ENCODE measurements around the gene INTS6. TPM values are rescaled to one million over a fixed set of nuclear protein-coding genes. Genes with fewer than 3 reads are reported as not detected.

The INTS6 gene
- total and polyA plus RNA-seq, 2 experiments from 2014 or later = 18.2 to 59.4 TPM

DNA sequence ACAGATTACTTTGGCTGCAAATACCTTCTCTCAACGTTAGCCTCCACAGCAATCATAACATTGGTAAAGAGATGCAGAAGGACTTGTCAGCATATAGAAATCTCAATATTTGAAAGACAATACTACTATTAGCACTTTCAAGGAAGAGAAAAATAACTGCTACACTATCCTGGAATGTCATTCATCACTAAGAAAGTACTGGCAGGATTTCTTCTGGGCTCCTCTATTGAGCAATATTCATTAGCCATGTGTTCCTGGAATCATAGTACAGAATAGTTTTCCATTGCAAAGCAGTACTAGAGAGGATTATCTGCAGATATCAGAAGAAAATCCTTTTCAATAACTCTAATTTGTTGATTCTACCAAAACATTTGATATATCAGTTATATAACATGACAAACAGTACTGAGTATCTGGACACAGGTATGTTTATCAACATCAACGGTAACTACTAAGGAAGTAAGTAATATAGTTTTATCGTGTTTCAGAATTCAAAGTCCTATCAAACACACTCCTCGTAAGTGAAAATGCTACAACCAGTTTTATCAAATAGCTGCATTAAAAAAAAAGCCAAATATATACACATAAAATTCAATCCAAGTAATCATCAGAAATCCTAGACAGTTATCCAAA is 27.3 kb downstream of the INTS6 start:
- Histone ChIP-seq H3K4me1 (ENCODE audit: insufficient read depth) (peaks cover 23% of the 10 kb centered on the region), H3K36me3 (ENCODE audit: low read depth) (peaks cover 26% of the 10 kb centered on the region), H3K9me3 (ENCODE audit: low read depth) (no peaks in the 10 kb centered on the region), H3K27me3 (replicated peaks; ENCODE audit: insufficient read depth) (no peaks in the 10 kb centered on the region), H3K27ac (peak overlapping the region; percentile 37), H3K4me3 (no peak overlapping the region), H3K9ac (no peak overlapping the region), H3K9me2 (ENCODE audit: insufficient read depth) (no peaks in the 10 kb centered on the region), H3K4me2 (ENCODE audit: unreplicated experiment) (peak overlapping the region; percentile 33), H2AFZ (no peak overlapping the region), H4K20me1 (ENCODE audit: insufficient read depth) (peaks cover 22% of the 10 kb centered on the region; the same call in 1 of the 2 replicates), H3K79me2 (ENCODE audit: insufficient read depth) (peaks cover 98% of the 10 kb centered on the region), H3F3A (ENCODE audit: insufficient read depth) (peaks cover 31% of the 10 kb centered on the region)
- no peak for TF ChIP-seq EZH2phosphoT487 (IDR thresholded peaks at IDR 0.05; ENCODE audit: insufficient read depth, low read depth)
- no peak for TF ChIP-seq EZH2 (IDR thresholded peaks at IDR 0.05; ENCODE audit: insufficient read depth, poor library complexity, severe bottlenecking)
- 60 to 63% methylated on average over 4 of the region's 4 CpGs for WGBS, 2 experiments (ENCODE audit: low coverage in 1 of 2, low lambda C conversion rate in 2 of 2, missing lambda C conversion rate in 2 of 2)
- in situ Hi-C loops (cut with MboI) = loop anchor here (25.0 kb wide), 1 partner anchor 712 kb away; the partner anchor contains the start of gene NEK5
- peak; percentile 79 for DNase-seq

DNA sequence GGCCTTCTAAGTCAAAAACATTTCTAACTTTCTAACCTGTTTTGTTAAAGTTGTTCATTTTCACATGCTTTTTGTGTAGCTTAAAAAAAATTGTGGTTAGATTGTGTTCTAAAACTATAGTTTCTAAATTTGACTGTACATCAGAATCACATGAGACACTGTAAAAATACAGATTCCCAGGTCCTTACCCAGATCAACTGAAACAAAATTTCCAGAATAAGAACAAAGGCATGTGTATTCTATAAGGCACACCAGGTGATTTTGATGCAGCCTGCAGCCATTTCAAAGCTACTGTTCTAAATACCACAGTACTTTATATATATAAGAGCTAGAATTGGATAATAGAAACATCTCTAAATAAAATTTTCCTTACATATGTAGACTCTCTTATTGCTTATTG is 29.1 kb downstream of the INTS6 start:
- Histone ChIP-seq H3K27me3 (replicated peaks; ENCODE audit: insufficient read depth) (no peaks in the 10 kb centered on the region), H3K9ac (no peak overlapping the region), H3K4me3 (no peak overlapping the region), H2AFZ (no peak overlapping the region), H3K36me3 (ENCODE audit: low read depth) (peaks cover 20% of the 10 kb centered on the region), H3K4me1 (ENCODE audit: insufficient read depth) (peaks cover 23% of the 10 kb centered on the region), H3K9me2 (ENCODE audit: insufficient read depth) (no peaks in the 10 kb centered on the region), H3K27ac (no peak overlapping the region), H3F3A (ENCODE audit: insufficient read depth) (peaks cover 25% of the 10 kb centered on the region), H3K79me2 (ENCODE audit: insufficient read depth) (peaks cover 100% of the 10 kb centered on the region), H3K4me2 (ENCODE audit: unreplicated experiment) (no peak overlapping the region), H4K20me1 (ENCODE audit: insufficient read depth) (peaks cover 24% of the 10 kb centered on the region; the same call in 1 of the 2 replicates), H3K9me3 (ENCODE audit: low read depth) (no peaks in the 10 kb centered on the region)
- in situ Hi-C loops (cut with MboI) = no loop called here
- no peak for TF ChIP-seq EZH2 (IDR thresholded peaks at IDR 0.05; ENCODE audit: insufficient read depth, poor library complexity, severe bottlenecking)
- no peak for TF ChIP-seq EZH2phosphoT487 (IDR thresholded peaks at IDR 0.05; ENCODE audit: insufficient read depth, low read depth)
- DNase-seq = no peak

DNA sequence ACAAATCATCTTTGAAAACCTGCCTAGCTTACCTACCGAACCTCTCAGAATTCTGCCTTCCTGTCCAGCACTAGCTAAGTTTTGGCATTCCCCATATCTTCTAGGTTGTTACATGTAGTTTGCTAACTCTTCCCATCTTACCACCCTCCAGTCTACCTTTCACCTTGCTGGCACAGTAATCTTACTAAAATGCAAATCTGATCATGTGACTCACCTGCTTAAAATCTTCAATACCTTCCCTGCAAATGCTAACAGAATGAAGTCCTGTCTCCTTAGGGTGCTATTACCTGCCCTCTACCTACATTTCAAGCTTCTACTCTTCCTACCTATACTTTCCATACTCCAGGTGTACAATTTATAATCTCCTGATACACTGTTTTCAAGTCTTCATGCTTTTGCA is 30.4 kb downstream of the INTS6 start:
- H3K4me1 ChIP-seq (ENCODE audit: insufficient read depth) = peaks cover 23% of the 10 kb centered on the region
- 92 to 100% methylated on average over 1 of the region's 1 CpG for WGBS, 2 experiments (ENCODE audit: low coverage in 1 of 2, low lambda C conversion rate in 2 of 2, missing lambda C conversion rate in 2 of 2)
- no peak overlapping the region for H3K27ac ChIP-seq
- H2AFZ ChIP-seq = no peak overlapping the region
- in situ Hi-C loops (cut with MboI) = no loop called here
- no peak overlapping the region for H3K4me3 ChIP-seq
- H3F3A ChIP-seq (ENCODE audit: insufficient read depth) = peaks cover 25% of the 10 kb centered on the region
- no peaks in the 10 kb centered on the region for H3K27me3 ChIP-seq (replicated peaks; ENCODE audit: insufficient read depth)
- DNase-seq = no peak
- no peak for TF ChIP-seq EZH2 (IDR thresholded peaks at IDR 0.05; ENCODE audit: insufficient read depth, poor library complexity, severe bottlenecking)
- no peak for TF ChIP-seq EZH2phosphoT487 (IDR thresholded peaks at IDR 0.05; ENCODE audit: insufficient read depth, low read depth)
- peaks cover 100% of the 10 kb centered on the region for H3K79me2 ChIP-seq (ENCODE audit: insufficient read depth)
- peaks cover 26% of the 10 kb centered on the region for H3K36me3 ChIP-seq (ENCODE audit: low read depth)
- H3K4me2 ChIP-seq (ENCODE audit: unreplicated experiment) = no peak overlapping the region
- no peak overlapping the region for H3K9ac ChIP-seq
- H3K9me2 ChIP-seq (ENCODE audit: insufficient read depth) = no peaks in the 10 kb centered on the region
- peaks cover 30% of the 10 kb centered on the region; the same call in 1 of the 2 replicates for H4K20me1 ChIP-seq (ENCODE audit: insufficient read depth)
- H3K9me3 ChIP-seq (ENCODE audit: low read depth) = no peaks in the 10 kb centered on the region

DNA sequence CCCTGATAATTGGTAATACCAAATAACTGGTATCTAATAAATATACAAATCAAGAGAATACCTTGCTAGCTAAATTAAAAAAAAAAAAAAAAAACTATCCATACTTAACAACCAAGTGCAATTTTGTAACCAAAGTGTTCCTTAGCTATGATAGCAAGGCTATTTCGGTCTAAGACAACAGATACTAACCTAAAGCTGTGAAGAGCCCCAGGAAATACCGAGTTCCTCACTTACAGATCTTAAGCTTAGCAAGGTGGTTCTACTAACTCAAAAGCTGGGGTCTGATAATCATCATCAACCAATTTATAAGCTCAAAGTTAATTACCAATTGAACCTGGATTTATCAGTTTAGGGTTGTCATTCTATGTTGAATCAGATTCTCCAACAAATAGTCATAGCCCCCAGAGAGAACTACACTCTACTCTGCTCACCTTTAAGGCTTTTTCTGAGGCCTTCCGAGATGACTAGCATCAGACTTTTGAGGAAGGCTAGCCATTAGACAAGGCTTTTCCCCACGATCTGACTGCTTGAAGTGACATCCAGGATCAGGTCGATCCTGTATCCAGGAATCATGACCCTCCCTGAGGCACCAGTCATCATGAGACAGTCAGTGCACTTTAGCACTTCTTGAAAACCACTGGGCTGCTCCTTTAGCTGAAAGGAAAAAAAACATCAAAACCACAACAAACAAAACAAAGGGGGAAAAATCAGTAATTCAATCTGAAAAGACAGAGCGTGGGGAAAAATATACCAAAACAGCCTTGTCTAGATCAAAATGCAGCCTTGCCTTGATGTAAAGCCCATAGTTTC is 31.9 kb downstream of the INTS6 start:
- Histone ChIP-seq H3K36me3 (ENCODE audit: low read depth) (peaks cover 37% of the 10 kb centered on the region), H3K4me3 (no peak overlapping the region), H3K9ac (no peak overlapping the region), H3K27me3 (replicated peaks; ENCODE audit: insufficient read depth) (no peaks in the 10 kb centered on the region), H3F3A (ENCODE audit: insufficient read depth) (peaks cover 21% of the 10 kb centered on the region), H3K4me2 (ENCODE audit: unreplicated experiment) (no peak overlapping the region), H3K27ac (no peak overlapping the region), H3K4me1 (ENCODE audit: insufficient read depth) (peaks cover 12% of the 10 kb centered on the region), H3K9me2 (ENCODE audit: insufficient read depth) (no peaks in the 10 kb centered on the region), H3K79me2 (ENCODE audit: insufficient read depth) (peaks cover 100% of the 10 kb centered on the region), H4K20me1 (ENCODE audit: insufficient read depth) (peaks cover 21% of the 10 kb centered on the region; the same call in 1 of the 2 replicates), H2AFZ (no peak overlapping the region), H3K9me3 (ENCODE audit: low read depth) (no peaks in the 10 kb centered on the region)
- in situ Hi-C loops (cut with MboI) = no loop called here
- 89 to 91% methylated on average over 6 of the region's 6 CpGs for WGBS, 2 experiments (ENCODE audit: low coverage in 1 of 2, low lambda C conversion rate in 2 of 2, missing lambda C conversion rate in 2 of 2)
- no peak for DNase-seq
- TF ChIP-seq EZH2phosphoT487 (IDR thresholded peaks at IDR 0.05; ENCODE audit: insufficient read depth, low read depth) (no peak), EZH2 (IDR thresholded peaks at IDR 0.05; ENCODE audit: insufficient read depth, poor library complexity, severe bottlenecking) (no peak)
